ENCODE data around the gene EMP1.

DNA sequence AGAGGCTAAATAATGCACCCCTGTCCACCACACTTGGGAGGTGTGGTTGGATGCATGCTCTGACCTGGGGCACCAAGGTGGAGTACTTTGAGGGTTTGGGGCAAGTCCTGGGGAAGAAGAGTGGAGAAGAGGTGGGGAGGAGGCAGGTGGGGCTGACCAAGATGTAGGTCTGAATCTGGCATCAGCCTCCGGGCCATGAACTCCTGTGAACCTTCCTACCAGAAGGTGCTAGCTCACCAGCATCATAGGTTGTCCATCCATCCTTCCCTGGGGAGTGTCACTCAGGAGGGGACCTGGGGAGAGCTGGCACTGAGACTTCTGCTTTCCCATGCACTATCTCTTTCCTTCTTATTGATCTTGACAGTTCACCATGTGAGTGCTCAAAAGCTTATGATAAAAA lies 13.6 kb upstream of the EMP1 start:
- TF ChIP-seq TCF7L2 (IDR thresholded peaks at IDR 0.05; ENCODE audit: low read depth, low read length) (no peak), SIN3A (IDR thresholded peaks at IDR 0.05; ENCODE audit: borderline replicate concordance, insufficient read depth, low read depth, low read length) (no peak), POLR2AphosphoS5 (IDR thresholded peaks at IDR 0.05; ENCODE audit: low read depth, low read length) (no peak)
- TF ChIP-seq, protein P1, sequence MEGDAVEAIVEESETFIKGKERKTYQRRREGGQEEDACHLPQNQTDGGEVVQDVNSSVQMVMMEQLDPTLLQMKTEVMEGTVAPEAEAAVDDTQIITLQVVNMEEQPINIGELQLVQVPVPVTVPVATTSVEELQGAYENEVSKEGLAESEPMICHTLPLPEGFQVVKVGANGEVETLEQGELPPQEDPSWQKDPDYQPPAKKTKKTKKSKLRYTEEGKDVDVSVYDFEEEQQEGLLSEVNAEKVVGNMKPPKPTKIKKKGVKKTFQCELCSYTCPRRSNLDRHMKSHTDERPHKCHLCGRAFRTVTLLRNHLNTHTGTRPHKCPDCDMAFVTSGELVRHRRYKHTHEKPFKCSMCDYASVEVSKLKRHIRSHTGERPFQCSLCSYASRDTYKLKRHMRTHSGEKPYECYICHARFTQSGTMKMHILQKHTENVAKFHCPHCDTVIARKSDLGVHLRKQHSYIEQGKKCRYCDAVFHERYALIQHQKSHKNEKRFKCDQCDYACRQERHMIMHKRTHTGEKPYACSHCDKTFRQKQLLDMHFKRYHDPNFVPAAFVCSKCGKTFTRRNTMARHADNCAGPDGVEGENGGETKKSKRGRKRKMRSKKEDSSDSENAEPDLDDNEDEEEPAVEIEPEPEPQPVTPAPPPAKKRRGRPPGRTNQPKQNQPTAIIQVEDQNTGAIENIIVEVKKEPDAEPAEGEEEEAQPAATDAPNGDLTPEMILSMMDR (IDR thresholded peaks at IDR 0.05), result no peak
- TF ChIP-seq, protein P2, sequence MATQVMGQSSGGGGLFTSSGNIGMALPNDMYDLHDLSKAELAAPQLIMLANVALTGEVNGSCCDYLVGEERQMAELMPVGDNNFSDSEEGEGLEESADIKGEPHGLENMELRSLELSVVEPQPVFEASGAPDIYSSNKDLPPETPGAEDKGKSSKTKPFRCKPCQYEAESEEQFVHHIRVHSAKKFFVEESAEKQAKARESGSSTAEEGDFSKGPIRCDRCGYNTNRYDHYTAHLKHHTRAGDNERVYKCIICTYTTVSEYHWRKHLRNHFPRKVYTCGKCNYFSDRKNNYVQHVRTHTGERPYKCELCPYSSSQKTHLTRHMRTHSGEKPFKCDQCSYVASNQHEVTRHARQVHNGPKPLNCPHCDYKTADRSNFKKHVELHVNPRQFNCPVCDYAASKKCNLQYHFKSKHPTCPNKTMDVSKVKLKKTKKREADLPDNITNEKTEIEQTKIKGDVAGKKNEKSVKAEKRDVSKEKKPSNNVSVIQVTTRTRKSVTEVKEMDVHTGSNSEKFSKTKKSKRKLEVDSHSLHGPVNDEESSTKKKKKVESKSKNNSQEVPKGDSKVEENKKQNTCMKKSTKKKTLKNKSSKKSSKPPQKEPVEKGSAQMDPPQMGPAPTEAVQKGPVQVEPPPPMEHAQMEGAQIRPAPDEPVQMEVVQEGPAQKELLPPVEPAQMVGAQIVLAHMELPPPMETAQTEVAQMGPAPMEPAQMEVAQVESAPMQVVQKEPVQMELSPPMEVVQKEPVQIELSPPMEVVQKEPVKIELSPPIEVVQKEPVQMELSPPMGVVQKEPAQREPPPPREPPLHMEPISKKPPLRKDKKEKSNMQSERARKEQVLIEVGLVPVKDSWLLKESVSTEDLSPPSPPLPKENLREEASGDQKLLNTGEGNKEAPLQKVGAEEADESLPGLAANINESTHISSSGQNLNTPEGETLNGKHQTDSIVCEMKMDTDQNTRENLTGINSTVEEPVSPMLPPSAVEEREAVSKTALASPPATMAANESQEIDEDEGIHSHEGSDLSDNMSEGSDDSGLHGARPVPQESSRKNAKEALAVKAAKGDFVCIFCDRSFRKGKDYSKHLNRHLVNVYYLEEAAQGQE (IDR thresholded peaks at IDR 0.05; ENCODE audit: insufficient read depth in 1 of 2, low read depth in 2 of 2, low read length in 1 of 2), result no peak
